Neuronal stem cell (in vitro differentiated cells): Measurements from ENCODE around the gene MFRP.

ENCODE experiments used
- DNase-seq: peaks from one replicate; pipeline ENCODE4 v3.0.0-alpha.2; 2013; ENCODE audit warnings: low spot score
- H2AFZ ChIP-seq: one replicate; pipeline ENCODE4 v1.6.1; 2013; ENCODE audit warnings: mild to moderate bottlenecking, low read length, inconsistent platforms
- H2AK5ac ChIP-seq: 2 replicates; pipeline ENCODE4 v1.6.1; 2013; ENCODE audit warnings: low read depth, mild to moderate bottlenecking, inconsistent platforms, low read length, moderate library complexity, mixed read lengths
- H2BK120ac ChIP-seq: 2 replicates; pipeline ENCODE4 v1.6.1; 2013; ENCODE audit warnings: low read depth, mild to moderate bottlenecking, inconsistent platforms, low read length, moderate library complexity, mixed read lengths
- H2BK12ac ChIP-seq: one replicate; pipeline ENCODE4 v1.6.1; 2013; ENCODE audit warnings: low read length, inconsistent platforms
- H2BK15ac ChIP-seq: 2 replicates; pipeline ENCODE4 v1.6.1; 2013; ENCODE audit warnings: mild to moderate bottlenecking, low read length, inconsistent platforms, mixed read lengths
- H2BK5ac ChIP-seq: one replicate; pipeline ENCODE4 v1.6.1; 2013; ENCODE audit warnings: inconsistent platforms, mild to moderate bottlenecking, low read length, moderate library complexity
- H3K14ac ChIP-seq: one replicate; pipeline ENCODE4 v1.6.1; 2013; ENCODE audit warnings: low read length, inconsistent platforms
- H3K18ac ChIP-seq: 2 replicates; pipeline ENCODE4 v1.6.1; 2013; ENCODE audit warnings: low read length, inconsistent platforms
- H3K23ac ChIP-seq: 2 replicates; pipeline ENCODE4 v1.6.1; 2013; ENCODE audit warnings: low read depth, mild to moderate bottlenecking, mixed read lengths, low read length, inconsistent platforms; ENCODE audit not compliant: poor library complexity
- H3K27ac ChIP-seq: replicated peaks from 3 replicates; pipeline ENCODE4 v1.5.1; 2013; ENCODE audit warnings: low read length, inconsistent platforms
- H3K27me3 ChIP-seq, 3 experiments: 2 replicates each; pipeline ENCODE4 v1.6.1; 2013; ENCODE audit warnings: low read length in 3 of 3, mild to moderate bottlenecking in 2 of 3, inconsistent platforms in 1 of 3, low read depth in 1 of 3, mixed read lengths in 1 of 3, moderate library complexity in 1 of 3; ENCODE audit not compliant: control insufficient read depth in 3 of 3, insufficient read depth in 3 of 3
- H3K36me3 ChIP-seq, 2 donors: replicated peaks in 1 of 2; 2 replicates each; pipeline ENCODE4 v1.6.1; 2013; ENCODE audit warnings: low read length in 2 of 2; ENCODE audit not compliant: control insufficient read depth in 2 of 2, insufficient read depth in 2 of 2
- H3K4ac ChIP-seq: 2 replicates; pipeline ENCODE4 v1.6.1; 2013; ENCODE audit warnings: inconsistent platforms, mild to moderate bottlenecking, low read length, moderate library complexity
- H3K4me1 ChIP-seq, 2 donors: 1 replicate in 1 of 2; 2 replicates in 1 of 2; pipeline ENCODE4 v1.6.1; 2013; ENCODE audit warnings: low read length in 2 of 2, low read depth in 1 of 2; ENCODE audit not compliant: control insufficient read depth in 2 of 2, insufficient read depth in 1 of 2
- H3K4me2 ChIP-seq: one replicate; pipeline ENCODE4 v1.6.1; 2013; ENCODE audit warnings: mild to moderate bottlenecking, low read length, inconsistent platforms; ENCODE audit not compliant: insufficient read depth, poor library complexity, severe bottlenecking
- H3K4me3 ChIP-seq, 2 donors: 2 replicates each; pipeline ENCODE4 v1.5.1; 2013; ENCODE audit warnings: low read length in 2 of 2, mild to moderate bottlenecking in 2 of 2, inconsistent platforms in 1 of 2, moderate library complexity in 1 of 2
- H3K79me1 ChIP-seq: one replicate; pipeline ENCODE4 v1.6.1; 2013; ENCODE audit warnings: low read depth, mild to moderate bottlenecking, inconsistent platforms, low read length, moderate library complexity
- H3K9ac ChIP-seq: one replicate; pipeline ENCODE4 v1.6.1; 2013; ENCODE audit warnings: mild to moderate bottlenecking, low read depth, low read length, inconsistent platforms; ENCODE audit not compliant: poor library complexity
- H3K9me3 ChIP-seq, 2 donors: replicated peaks in 1 of 2; 2 replicates each; pipeline versions ENCODE3 to v1.6.1; 2013; ENCODE audit warnings: low read length in 2 of 2, mild to moderate bottlenecking in 2 of 2, inconsistent platforms in 1 of 2, low read depth in 1 of 2, mixed read lengths in 1 of 2, moderate library complexity in 1 of 2; ENCODE audit not compliant: control insufficient read depth in 2 of 2, insufficient read depth in 1 of 2
- H4K8ac ChIP-seq: one replicate; pipeline ENCODE4 v1.6.1; 2013; ENCODE audit warnings: low read depth, mild to moderate bottlenecking, inconsistent platforms, low read length, moderate library complexity
- H4K91ac ChIP-seq: one replicate; pipeline ENCODE4 v1.6.1; 2013; ENCODE audit warnings: low read length, low read depth, mild to moderate bottlenecking, inconsistent platforms; ENCODE audit not compliant: poor library complexity
- WGBS, 2 donors: extraction: QIAGEN DNeasy Blood & Tissue Kit; methylation state at CpG; one replicate each; pipeline ENCODE4 v1.1.7; 2013; ENCODE audit warnings: missing lambda C conversion rate in 2 of 2, mixed read lengths in 1 of 2; ENCODE audit not compliant: insufficient read length in 2 of 2, insufficient replicate concordance in 1 of 2; ENCODE audit errors: extremely low coverage in 2 of 2; 5-methylcytosine and 5-hydroxymethylcytosine counted together

MFRP gene

DNA sequence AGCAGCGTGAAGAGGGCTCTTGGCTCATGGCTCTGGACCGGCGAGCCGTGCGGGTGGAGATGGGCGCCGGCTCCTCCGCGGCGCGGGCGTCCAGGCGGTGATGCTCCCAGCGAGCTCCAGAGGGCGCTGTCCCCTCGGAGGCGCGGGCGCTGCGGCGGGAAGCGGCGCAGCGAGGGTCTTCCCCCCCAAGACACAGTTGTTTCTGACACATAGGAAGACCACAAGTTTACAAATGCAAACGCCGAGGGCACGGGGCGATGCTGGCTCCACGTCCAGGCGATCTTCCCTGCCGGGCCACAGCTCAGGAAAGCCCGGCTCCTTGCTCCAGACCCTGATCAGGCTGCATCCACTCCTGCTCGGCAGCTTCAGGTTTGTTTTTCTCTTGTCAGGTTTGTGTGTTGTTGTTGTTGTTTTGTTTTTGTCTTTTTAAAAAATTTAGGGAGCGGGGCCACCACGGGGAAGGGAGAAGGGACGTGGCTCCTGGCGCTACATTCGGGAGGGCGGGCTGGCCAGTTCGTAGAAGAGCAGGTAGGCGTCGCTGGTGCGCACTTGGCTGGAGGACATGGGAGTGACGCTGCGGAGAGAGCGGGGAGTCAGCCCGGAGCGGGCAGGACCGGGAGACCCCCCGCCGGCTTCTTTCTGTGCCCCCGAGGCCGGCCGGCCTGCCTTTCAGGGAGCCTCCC, 10.0 kb upstream of the MFRP start:
- Histone ChIP-seq H3K9ac (peak overlapping the region; percentile 86), H3K27me3 (peaks cover 0 to 21% (median 0%) of the 10 kb centered on the region in 3 experiments), H2BK5ac (no peak overlapping the region), H3K79me1 (no peaks in the 10 kb centered on the region), H2BK120ac (no peak overlapping the region), H3K36me3 (peaks cover 0 to 2% of the 10 kb centered on the region in 2 donors), H3K4me2 (peak overlapping the region; percentile 97), H3K9me3 (no peaks in the 10 kb centered on the region), H3K14ac (no peak overlapping the region), H2AFZ (peak overlapping the region; percentile 95), H2BK12ac (no peak overlapping the region), H3K4ac (no peak overlapping the region), H3K4me3 (peak overlapping the region; percentile 45 to 71), H4K91ac (no peak overlapping the region), H2BK15ac (no peak overlapping the region), H4K8ac (no peak overlapping the region), H3K4me1 (peaks cover 16 to 34% of the 10 kb centered on the region in 2 donors), H3K27ac (no peak overlapping the region), H2AK5ac (no peak overlapping the region), H3K18ac (peak overlapping the region; percentile 98), H3K23ac (peak overlapping the region; percentile 52)
- peak; percentile 72 for DNase-seq
- WGBS, 2 donors: no CpG with 5 or more reads among the region's 54 CpGs

GRCh38 chr11:119355091-119355843, 8.8 kb upstream of the MFRP start:
- Histone ChIP-seq H4K91ac (no peak overlapping the region), H3K4me1 (peaks cover 12 to 29% of the 10 kb centered on the region in 2 donors), H3K79me1 (no peaks in the 10 kb centered on the region), H3K9ac (no peak overlapping the region), H4K8ac (no peak overlapping the region), H3K9me3 (peaks cover 0 to under 1% of the 10 kb centered on the region in 2 donors), H3K18ac (peak overlapping the region; percentile 65), H2BK12ac (no peak overlapping the region), H3K14ac (no peak overlapping the region), H3K4ac (no peak overlapping the region), H2BK120ac (no peak overlapping the region), H3K27me3 (peaks cover 0 to 21% (median 0%) of the 10 kb centered on the region in 3 experiments), H3K27ac (no peak overlapping the region), H2AK5ac (no peak overlapping the region), H3K36me3 (peaks cover 0 to 2% of the 10 kb centered on the region in 2 donors), H3K23ac (no peak overlapping the region), H3K4me2 (no peak overlapping the region), H2BK15ac (no peak overlapping the region), H2AFZ (no peak overlapping the region), H2BK5ac (no peak overlapping the region), H3K4me3 (no peak overlapping the region)
- DNase-seq: no peak
- no CpG with 5 or more reads among the region's 9 CpGs for WGBS, 2 donors

- Histone ChIP-seq H3K9me3 (peaks cover 0 to 1% of the 10 kb centered on the region in 2 donors), H3K14ac (no peak overlapping the region), H4K8ac (no peak overlapping the region), H2AFZ (peak overlapping the region; percentile 17), H2BK15ac (no peak overlapping the region), H3K36me3 (peaks cover 0 to 2% of the 10 kb centered on the region in 2 donors), H3K4me2 (no peak overlapping the region), H3K79me1 (no peaks in the 10 kb centered on the region), H3K9ac (no peak overlapping the region), H3K23ac (no peak overlapping the region), H2BK120ac (no peak overlapping the region), H3K27ac (no peak overlapping the region), H3K18ac (no peak overlapping the region), H3K4ac (no peak overlapping the region), H3K4me3 (no peak overlapping the region), H3K4me1 (peaks cover 12 to 29% of the 10 kb centered on the region in 2 donors), H2BK5ac (no peak overlapping the region), H2BK12ac (no peak overlapping the region), H3K27me3 (peaks cover 0 to 25% (median 0%) of the 10 kb centered on the region in 3 experiments), H2AK5ac (no peak overlapping the region), H4K91ac (no peak overlapping the region)
- WGBS, 2 donors: no CpG with 5 or more reads among the region's 4 CpGs
- DNase-seq: no peak
Observed at GRCh38 chr11:119352857-119353260, 6.4 kb upstream of the MFRP start.

DNA sequence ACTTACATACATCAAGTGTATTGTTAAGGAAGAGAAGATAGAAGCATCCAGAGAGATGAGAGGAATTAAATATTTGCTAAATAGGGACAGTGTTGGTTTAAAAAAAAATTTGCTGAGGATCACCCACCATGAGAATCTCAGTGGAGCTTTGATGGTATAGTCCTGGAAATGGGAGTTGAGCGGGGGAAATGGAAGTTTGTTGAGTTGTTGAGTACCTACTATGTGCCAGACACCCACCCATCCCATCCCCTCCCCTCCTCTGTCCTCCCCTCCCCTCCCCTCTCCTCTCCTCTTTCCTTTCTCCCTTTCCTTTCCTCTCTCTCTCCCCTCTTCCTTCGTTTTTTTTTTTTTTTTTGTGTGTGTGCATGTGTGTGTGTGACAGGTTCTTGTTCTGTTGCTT, 4.7 kb upstream of the MFRP start:
- Histone ChIP-seq H3K27ac (no peak overlapping the region), H3K9ac (no peak overlapping the region), H3K27me3 (peaks cover 0 to 37% (median 0%) of the 10 kb centered on the region in 3 experiments), H2BK120ac (no peak overlapping the region), H3K23ac (no peak overlapping the region), H3K18ac (no peak overlapping the region), H3K79me1 (no peaks in the 10 kb centered on the region), H4K8ac (no peak overlapping the region), H4K91ac (no peak overlapping the region), H2BK12ac (no peak overlapping the region), H3K14ac (no peak overlapping the region), H2AFZ (no peak overlapping the region), H3K4ac (no peak overlapping the region), H3K36me3 (no peaks in the 10 kb centered on the region), H2AK5ac (no peak overlapping the region), H3K9me3 (peaks cover 0 to 1% of the 10 kb centered on the region in 2 donors), H2BK5ac (no peak overlapping the region), H3K4me1 (peaks cover 14 to 26% of the 10 kb centered on the region in 2 donors), H3K4me3 (no peak overlapping the region), H3K4me2 (no peak overlapping the region), H2BK15ac (no peak overlapping the region)
- WGBS, 2 donors: no CpG with 5 or more reads among the region's 2 CpGs
- DNase-seq: no peak
